SU-DHL-6 (cell line): ENCODE measurements around the gene HSPB3.

Source experiments
- H2AFZ ChIP-seq: fragments of 200-600 bp; sonication (generic); 2 replicates; pipeline ENCODE4 v1.6.1; 2014; ENCODE audit warnings: low read depth, mild to moderate bottlenecking, moderate library complexity, mixed read lengths, antibody characterized with exemption, low read length; ENCODE audit not compliant: severe bottlenecking
- H3F3A ChIP-seq: fragments of 200-600 bp; shearing (Covaris generic); 2 replicates; pipeline ENCODE4 v1.6.0; 2016; ENCODE audit warnings: antibody characterized with exemption, mild to moderate bottlenecking; ENCODE audit not compliant: insufficient read depth
- H3K27ac ChIP-seq: fragments of 200-600 bp; sonication (generic); 2 replicates; pipeline ENCODE4 v1.5.1; 2016; ENCODE audit warnings: low read depth, mild to moderate bottlenecking, low read length, moderate library complexity, mixed read lengths
- H3K27me3 ChIP-seq: fragments of 200-600 bp; sonication (generic), shearing (Covaris generic); 2 replicates; pipeline ENCODE4 v1.6.0; 2014; ENCODE audit warnings: mild to moderate bottlenecking, low read length
- H3K36me3 ChIP-seq: fragments of 200-600 bp; sonication (generic); 2 replicates; pipeline ENCODE4 v1.6.1; 2014; ENCODE audit warnings: mild to moderate bottlenecking, low read length, mixed read lengths
- H3K4me2 ChIP-seq: fragments of 300-600, 200-600 bp; shearing (Covaris generic), sonication (generic); 2 replicates; pipeline ENCODE4 v1.6.0; 2014; ENCODE audit warnings: low read length, low read depth, mild to moderate bottlenecking; ENCODE audit not compliant: poor library complexity, severe bottlenecking
- H3K4me3 ChIP-seq: fragments of 200-600 bp; sonication (generic); 2 replicates; pipeline ENCODE4 v1.5.1; 2014; ENCODE audit warnings: antibody characterized with exemption, low read length, mild to moderate bottlenecking, mixed read lengths; ENCODE audit not compliant: insufficient read depth, poor library complexity, severe bottlenecking
- H3K79me2 ChIP-seq: fragments of 200-600 bp; sonication (generic); 2 replicates; pipeline ENCODE4 v1.6.1; 2014; ENCODE audit warnings: mild to moderate bottlenecking, low read length, moderate library complexity; ENCODE audit not compliant: insufficient read depth
- H3K9ac ChIP-seq: fragments of 200-600 bp; sonication (generic); 2 replicates; pipeline ENCODE4 v1.7.0; 2014; ENCODE audit warnings: mild to moderate bottlenecking, low read length
- H3K9me2 ChIP-seq: fragments of 200-600 bp; sonication (generic); replicated peaks from 2 replicates; pipeline ENCODE4 v1.6.1; 2014; ENCODE audit warnings: low read length; ENCODE audit not compliant: insufficient read depth
- H3K9me3 ChIP-seq: fragments of 200-600 bp; sonication (generic); 2 replicates; pipeline ENCODE4 v1.6.1; 2014; ENCODE audit warnings: low read length, mixed read lengths; ENCODE audit not compliant: insufficient read depth
- H4K20me1 ChIP-seq: fragments of 200-600 bp; sonication (generic); 2 replicates; pipeline ENCODE4 v1.6.1; 2014; ENCODE audit warnings: low read depth, mild to moderate bottlenecking, antibody characterized with exemption, low read length, moderate library complexity, mixed read lengths
- EZH2phosphoT487 ChIP-seq: fragments of 200-600 bp; sonication (generic), shearing (Covaris generic); conservative IDR thresholded peaks from 2 replicates; pipeline ENCODE4 v1.6.1; 2018; ENCODE audit warnings: mild to moderate bottlenecking, antibody characterized with exemption, low read length, moderate library complexity, mixed read lengths
- TF ChIP-seq, protein P1 (sequence below): fragments of 200-600 bp; sonication (generic); IDR thresholded peaks from one replicate; pipeline ENCODE4 v1.5.1; 2017; ENCODE audit warnings: antibody characterized with exemption, mild to moderate bottlenecking, low read length, moderate library complexity; ENCODE audit not compliant: insufficient read depth, poor library complexity, severe bottlenecking

Gene HSPB3

DNA sequence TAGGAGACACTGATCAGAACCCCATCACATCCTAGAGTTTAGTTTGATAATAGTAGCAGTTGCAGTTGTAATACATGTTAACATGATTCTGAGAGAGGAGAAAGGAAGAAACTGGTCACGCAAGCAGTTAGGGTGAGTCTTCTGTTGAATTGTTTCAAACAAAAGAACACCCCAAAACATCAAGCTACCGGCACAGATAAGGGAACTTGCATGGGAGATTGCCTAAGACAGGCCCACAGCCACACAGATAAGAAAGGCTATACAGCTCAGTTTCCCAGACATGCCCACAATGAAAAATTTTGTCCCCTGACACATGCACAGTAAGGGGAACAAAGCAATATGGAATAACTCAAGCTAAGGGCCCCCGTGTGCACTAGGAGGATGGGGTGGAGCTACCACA lies 15.9 kb downstream of the HSPB3 start:
- Histone ChIP-seq H3K36me3 (no peaks in the 10 kb centered on the region), H2AFZ (no peak overlapping the region), H3F3A (no peaks in the 10 kb centered on the region), H3K27ac (no peak overlapping the region), H3K4me2 (no peak overlapping the region), H3K9me3 (peaks cover 2% of the 10 kb centered on the region; the same call in 1 of the 2 replicates), H3K9me2 (no peaks in the 10 kb centered on the region), H3K9ac (no peak overlapping the region), H3K4me3 (no peak overlapping the region), H4K20me1 (no peaks in the 10 kb centered on the region), H3K27me3 (no peaks in the 10 kb centered on the region), H3K79me2 (no peaks in the 10 kb centered on the region)
- TF ChIP-seq EZH2phosphoT487 = no peak
- TF ChIP-seq, protein P1, sequence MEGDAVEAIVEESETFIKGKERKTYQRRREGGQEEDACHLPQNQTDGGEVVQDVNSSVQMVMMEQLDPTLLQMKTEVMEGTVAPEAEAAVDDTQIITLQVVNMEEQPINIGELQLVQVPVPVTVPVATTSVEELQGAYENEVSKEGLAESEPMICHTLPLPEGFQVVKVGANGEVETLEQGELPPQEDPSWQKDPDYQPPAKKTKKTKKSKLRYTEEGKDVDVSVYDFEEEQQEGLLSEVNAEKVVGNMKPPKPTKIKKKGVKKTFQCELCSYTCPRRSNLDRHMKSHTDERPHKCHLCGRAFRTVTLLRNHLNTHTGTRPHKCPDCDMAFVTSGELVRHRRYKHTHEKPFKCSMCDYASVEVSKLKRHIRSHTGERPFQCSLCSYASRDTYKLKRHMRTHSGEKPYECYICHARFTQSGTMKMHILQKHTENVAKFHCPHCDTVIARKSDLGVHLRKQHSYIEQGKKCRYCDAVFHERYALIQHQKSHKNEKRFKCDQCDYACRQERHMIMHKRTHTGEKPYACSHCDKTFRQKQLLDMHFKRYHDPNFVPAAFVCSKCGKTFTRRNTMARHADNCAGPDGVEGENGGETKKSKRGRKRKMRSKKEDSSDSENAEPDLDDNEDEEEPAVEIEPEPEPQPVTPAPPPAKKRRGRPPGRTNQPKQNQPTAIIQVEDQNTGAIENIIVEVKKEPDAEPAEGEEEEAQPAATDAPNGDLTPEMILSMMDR = no peak

DNA sequence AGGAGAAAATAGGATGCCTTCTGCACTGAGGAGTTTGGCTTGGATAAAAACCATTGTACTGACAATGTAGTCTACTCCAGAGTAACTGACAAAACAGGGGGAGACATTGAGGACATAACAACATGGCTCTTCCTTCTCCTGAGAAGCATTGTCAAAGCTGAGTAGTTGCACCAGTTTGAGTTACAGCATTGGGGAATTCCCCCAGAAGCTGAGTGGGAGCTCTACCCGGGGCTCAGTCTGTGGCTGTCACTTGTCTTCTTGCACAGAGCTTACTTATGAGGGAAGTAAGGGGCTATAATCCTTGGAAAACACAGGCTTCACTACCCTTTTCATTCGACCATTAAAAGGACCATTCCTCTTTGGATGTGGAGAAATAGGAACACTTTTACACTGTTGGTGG lies 21.2 kb downstream of the HSPB3 start:
- Histone ChIP-seq H3K9me3 (0 out of 2 replicates have a peak, but pooled peaks cover 4% of the 10 kb centered on the region), H3K79me2 (no peaks in the 10 kb centered on the region)

DNA sequence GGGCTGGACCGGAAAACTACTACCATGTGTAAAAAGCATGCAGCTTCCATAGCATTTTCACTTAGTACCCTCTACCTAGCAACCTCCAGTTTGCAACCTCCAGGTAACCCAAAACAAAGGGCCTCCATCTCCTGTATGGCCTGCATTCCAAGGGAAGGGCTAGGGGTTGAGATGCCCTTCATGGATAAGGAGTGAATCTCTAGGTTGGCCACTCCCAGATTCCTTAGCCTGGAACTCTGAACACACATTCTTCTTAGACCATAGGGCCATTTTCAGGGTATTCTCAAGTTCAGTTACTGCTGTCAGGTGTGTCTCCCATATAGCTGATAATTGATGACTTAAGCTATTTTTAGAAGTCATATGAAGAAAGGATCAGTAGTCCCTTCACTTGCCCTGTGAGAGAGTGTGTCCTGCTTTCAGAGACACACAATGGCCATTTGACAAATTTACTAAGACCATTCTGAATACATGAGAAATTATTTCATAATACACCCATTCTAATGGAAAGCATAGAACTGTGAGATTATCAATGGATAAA lies 22.5 kb downstream of the HSPB3 start:
- Histone ChIP-seq H3K4me2 (no peak overlapping the region), H3F3A (no peaks in the 10 kb centered on the region), H3K9me3 (0 out of 2 replicates have a peak, but pooled peaks cover 4% of the 10 kb centered on the region), H3K9ac (no peak overlapping the region), H3K27me3 (no peaks in the 10 kb centered on the region), H3K36me3 (no peaks in the 10 kb centered on the region), H3K9me2 (no peaks in the 10 kb centered on the region), H2AFZ (no peak overlapping the region), H3K27ac (no peak overlapping the region), H4K20me1 (no peaks in the 10 kb centered on the region), H3K79me2 (no peaks in the 10 kb centered on the region), H3K4me3 (no peak overlapping the region)
- TF ChIP-seq, protein P1 = no peak
- TF ChIP-seq EZH2phosphoT487 = no peak

More for the DNA sequence above, 21.2 kb downstream of the HSPB3 start:
- Histone ChIP-seq H3K4me3 (no peak overlapping the region), H3K36me3 (no peaks in the 10 kb centered on the region), H3K9ac (no peak overlapping the region), H3F3A (no peaks in the 10 kb centered on the region), H3K27me3 (no peaks in the 10 kb centered on the region), H2AFZ (no peak overlapping the region), H3K4me2 (no peak overlapping the region), H3K9me2 (no peaks in the 10 kb centered on the region), H4K20me1 (no peaks in the 10 kb centered on the region), H3K27ac (no peak overlapping the region)
- no peak for TF ChIP-seq EZH2phosphoT487
- TF ChIP-seq, protein P1 = no peak
